HG02588 (cell line): ENCODE results near the gene DCDC2B.

ENCODE experiments used
- ATAC-seq: cut with Tn5 transposase; IDR thresholded peaks from one replicate; pipeline ENCODE4 v1.9.1; 2021; ENCODE audit warnings: mild to moderate bottlenecking, moderate library complexity; ENCODE audit not compliant: unreplicated experiment

The DCDC2B gene

DNA sequence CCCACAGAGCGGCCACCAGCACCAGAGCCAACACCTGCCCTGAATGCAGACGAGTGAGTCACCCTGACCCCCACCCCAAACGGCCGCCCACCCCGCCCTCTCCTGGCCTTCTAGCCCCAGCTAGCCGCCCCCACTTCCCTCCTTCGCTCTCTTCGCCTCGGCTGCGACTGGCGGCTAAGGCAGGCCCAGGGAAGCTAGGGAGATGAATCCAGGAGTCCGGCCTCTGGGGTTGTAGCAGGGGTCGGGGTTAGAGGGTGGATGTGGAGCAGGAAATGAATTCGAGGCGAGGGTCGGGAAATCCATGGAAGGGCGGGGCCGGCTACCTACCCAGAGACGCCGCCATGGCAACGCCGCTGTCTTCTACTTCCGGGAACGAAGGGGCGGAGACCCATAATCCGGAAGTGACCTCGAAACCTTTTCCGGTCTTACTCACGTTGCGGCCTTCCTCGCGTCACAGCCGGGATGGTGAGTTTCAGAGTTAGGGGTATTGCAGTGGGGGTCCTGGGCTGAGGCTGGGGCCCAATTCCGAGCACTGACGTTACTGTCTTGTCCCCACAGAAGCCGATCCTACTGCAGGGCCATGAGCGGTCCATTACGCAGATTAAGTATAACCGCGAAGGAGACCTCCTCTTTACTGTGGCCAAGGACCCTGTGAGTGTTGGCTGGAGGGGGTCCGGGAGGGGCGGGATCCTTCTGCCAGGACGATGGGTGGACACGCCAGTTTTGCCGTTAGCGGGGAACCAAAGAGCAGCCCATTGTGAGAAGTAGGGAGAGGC, 13.3 kb downstream of the DCDC2B start, which contains the start of the genes EIF3I and TMEM234:
Gene EIF3I (plus strand): TSS at position 428 of the 776 bp plus-strand sequence. CDS start 35 bp downstream, at position 463.
Gene TMEM234 (minus strand): TSS at position 374 of the 776 bp plus-strand sequence. CDS start 31 bp downstream, at position 343.
- ATAC-seq = peak; percentile 84

DNA sequence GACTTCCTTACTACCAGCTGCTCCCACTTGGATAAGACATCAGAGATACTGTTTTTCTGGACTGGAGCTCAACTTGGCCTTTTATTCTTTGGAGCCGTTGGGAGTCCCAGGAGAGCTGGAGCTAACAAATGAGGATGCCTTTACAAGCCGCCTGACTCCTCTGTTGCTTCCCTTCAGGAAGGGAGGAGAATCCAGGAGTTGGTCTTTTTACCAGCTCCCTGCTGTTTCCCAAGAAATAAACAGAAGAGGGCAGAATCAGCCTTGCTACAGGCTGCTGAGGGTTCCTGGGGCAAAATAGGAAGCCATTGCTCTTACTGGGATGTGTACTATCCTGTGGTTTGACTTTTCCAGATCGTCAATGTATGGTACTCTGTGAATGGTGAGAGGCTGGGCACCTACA, 14.8 kb downstream of the DCDC2B start:
- ATAC-seq = no peak

GRCh38 chr1:32224285-32224684, 15.4 kb downstream of the DCDC2B start:
- no peak for ATAC-seq

DNA sequence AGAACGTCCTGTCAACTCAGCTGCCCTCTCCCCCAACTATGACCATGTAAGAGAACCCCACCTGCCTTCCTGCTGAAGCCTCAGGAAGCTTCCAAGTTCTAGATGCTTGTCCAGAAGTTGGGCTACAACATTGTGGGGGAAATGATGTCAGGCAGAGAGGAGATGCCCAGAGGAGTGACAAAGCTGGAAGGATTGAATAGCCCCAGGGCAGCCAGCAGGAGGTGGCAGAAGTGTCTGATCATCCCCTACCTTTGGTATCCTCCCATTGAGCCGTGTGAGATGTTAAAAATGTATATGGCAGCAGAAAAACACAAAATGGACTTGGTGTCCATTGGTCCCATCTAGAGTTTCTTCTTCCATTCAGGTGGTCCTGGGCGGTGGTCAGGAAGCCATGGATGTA, 19.9 kb downstream of the DCDC2B start:
- no peak for ATAC-seq

DNA sequence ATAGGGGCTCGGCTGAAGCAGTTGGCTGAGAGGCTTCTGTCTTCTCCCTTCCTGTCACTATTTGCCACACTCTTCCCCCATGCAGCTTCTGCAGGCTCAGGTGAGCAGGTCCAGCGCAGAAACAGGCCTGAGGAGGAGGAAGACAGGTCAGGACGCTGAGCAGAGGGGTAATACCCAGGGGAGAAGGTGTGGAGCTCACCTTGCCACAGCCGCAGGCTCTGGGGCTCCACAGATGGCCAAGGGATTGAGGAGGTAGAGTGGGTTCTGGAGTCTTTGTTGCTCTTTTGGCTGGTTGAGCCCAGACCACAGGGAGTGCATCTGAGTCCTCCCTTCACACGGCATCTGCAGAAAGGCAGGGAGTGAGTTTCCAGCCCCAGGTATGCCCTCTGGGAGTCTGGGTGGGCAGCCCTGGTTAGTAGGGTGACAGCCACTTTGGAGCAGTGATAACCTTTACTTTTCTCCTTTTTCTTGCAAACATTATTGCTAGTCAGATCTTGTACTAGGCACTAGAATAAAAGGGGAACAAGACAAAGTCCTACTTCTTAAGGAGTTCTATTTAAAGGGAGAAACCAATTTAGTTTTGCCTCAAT, 23.0 kb downstream of the DCDC2B start:
- no peak for ATAC-seq

DNA sequence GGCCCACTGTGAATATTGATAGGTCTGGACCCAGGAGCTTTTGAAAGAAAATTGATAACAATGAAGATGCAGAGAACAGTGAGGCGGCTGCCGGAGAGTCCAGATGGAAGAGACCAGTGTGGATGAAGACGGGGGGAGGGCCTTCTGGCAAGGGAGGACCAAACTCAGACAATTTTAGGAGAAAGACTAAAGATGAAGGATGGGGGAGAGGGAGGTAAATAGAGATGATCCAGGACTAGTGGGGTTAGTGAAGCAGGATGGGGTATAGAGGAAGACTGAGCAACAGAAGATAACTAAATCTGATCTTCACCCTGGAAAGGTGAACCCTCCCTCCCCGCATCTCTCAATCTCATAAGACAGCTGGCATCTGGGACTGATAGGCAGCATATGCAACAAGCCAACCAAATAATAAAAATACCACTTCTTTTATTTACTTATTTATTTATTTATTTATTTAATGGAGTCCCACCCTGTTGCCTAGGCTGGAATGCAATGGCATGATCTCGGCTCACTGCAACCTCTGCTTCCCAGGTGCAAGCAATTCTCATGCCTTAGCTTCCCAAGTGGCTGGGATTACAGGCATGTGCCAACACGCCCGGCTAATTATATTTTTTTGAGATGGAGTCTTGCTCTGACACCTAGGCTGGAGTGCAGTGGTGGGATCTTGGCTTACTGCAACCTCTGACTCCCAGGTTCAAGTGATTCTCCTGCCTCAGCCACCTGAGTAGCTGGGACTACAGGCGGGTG, 23.8 kb downstream of the DCDC2B start:
- no peak for ATAC-seq

GRCh38 chr1:32234792-32235191, 25.9 kb downstream of the DCDC2B start:
- ATAC-seq = no peak

DNA sequence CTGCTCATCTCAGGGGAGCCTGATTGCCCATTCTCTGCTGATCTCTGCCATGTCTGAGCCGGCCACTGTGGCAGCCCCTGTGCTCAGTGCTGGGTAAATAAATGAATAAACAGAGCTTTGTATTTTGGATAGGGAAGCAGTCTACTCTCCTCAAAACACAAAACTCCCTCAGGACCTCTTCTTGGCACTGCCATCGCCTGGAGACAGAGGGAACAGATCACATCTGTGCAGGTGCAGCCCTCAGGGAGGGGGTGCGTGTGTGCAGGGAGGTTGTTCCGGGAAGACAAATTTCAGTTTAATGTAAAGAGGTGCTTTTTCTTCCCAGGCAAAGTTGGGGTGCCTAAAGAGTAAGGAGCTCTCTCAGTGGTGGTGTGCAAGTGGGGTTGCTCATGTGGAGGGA, 30.4 kb downstream of the DCDC2B start:
- ATAC-seq = no peak

DNA sequence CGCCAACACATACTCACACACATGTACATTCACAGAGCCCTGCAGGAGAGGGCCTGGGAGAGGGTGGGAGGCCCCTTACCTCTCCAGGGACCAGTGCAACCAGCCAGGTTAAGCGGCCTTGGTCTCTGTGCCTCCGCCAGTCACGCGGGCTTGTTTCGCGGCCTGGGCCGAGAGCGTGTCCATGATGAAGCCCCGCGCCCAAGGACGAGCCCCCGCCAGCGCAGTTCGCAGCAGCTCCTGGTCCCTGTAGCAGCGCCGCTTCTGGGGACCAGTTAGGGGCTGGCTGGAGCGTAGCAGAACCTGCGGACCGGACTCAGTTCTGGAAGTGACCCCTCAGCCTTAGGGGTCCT, 30.9 kb downstream of the DCDC2B start:
- no peak for ATAC-seq

GRCh38 chr1:32240140-32240951, 31.5 kb downstream of the DCDC2B start:
- ATAC-seq = peak; percentile 29

GRCh38 chr1:32241001-32241763, 32.3 kb downstream of the DCDC2B start:
- ATAC-seq = peak; percentile 45

DNA sequence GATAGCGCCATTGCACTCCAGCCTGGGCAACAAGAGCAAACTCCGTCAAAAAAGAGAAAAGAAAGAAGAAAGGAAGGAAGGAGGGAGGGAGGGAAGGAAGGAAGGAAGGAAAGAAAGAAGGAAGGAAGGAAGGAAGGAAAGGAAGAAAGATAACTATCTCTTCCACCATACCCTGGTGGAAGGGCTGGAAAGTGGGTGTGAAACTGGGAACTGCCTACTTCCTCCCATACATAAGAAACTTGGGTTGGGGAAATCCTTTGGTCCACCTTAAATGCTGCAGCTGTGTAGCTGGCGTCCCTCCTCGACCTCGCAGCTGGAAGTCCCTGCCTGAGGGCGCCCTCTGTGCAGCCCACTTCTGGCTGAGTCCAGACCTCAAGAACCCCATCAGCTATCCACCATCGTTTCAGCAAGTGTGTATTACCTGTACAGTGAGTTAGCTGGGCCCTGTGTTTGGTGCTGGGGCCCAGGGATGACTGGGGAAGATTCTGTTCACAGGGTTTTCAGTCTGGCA, 33.5 kb downstream of the DCDC2B start:
- no peak for ATAC-seq

GRCh38 chr1:32246888-32247273, 38.0 kb downstream of the DCDC2B start, which contains the start of gene FAM167B:
Gene FAM167B (plus strand): TSS chr1:32247222. CDS start chr1:32247422, 200 bp downstream.
- no peak for ATAC-seq

- no peak for ATAC-seq
These were observed 38.6 kb downstream of the DCDC2B start for GRCh38 chr1:32247452-32247851.

- ATAC-seq = no peak
These were observed 39.3 kb downstream of the DCDC2B start for GRCh38 chr1:32247983-32248889.

GRCh38 chr1:32249831-32250525, 41.1 kb downstream of the DCDC2B start:
- ATAC-seq = peak; percentile 58

- ATAC-seq = no peak
These were observed 42.2 kb downstream of the DCDC2B start, which contains the start of gene LCK for GRCh38 chr1:32250893-32251716. Gene LCK (plus strand): TSS chr1:32251265. CDS start chr1:32274330, 23,065 bp downstream.
